Mesendoderm (in vitro differentiated cells): ENCODE data around the gene PROM1.

Experiments
- DNase-seq: peaks from one replicate; pipeline ENCODE4 v3.0.0; 2013
- H2AK5ac ChIP-seq: 2 replicates; pipeline ENCODE4 v1.6.1; 2013; ENCODE audit warnings: low read length, inconsistent platforms
- H2BK120ac ChIP-seq: 2 replicates; pipeline ENCODE4 v1.6.1; 2013; ENCODE audit warnings: low read depth, mild to moderate bottlenecking, low read length, moderate library complexity, mixed read lengths
- H2BK15ac ChIP-seq: replicated peaks from 2 replicates; pipeline ENCODE4 v1.6.1; 2013; ENCODE audit warnings: low read depth, mild to moderate bottlenecking, moderate library complexity
- H2BK5ac ChIP-seq: 2 replicates; pipeline ENCODE4 v1.6.1; 2013; ENCODE audit warnings: low read length, inconsistent platforms
- H3K18ac ChIP-seq: 2 replicates; pipeline ENCODE4 v1.6.1; 2013; ENCODE audit warnings: mild to moderate bottlenecking, low read length, mixed read lengths
- H3K23ac ChIP-seq: one replicate; pipeline ENCODE4 v1.6.1; 2013; ENCODE audit warnings: low read length
- H3K27ac ChIP-seq: 2 replicates; pipeline ENCODE4 v1.5.1; 2013; ENCODE audit warnings: low read depth, mild to moderate bottlenecking, inconsistent platforms, low read length, moderate library complexity
- H3K27me3 ChIP-seq: 2 replicates; pipeline ENCODE4 v1.6.1; 2013; ENCODE audit warnings: low read length, control low read depth, mild to moderate bottlenecking, inconsistent platforms; ENCODE audit not compliant: insufficient read depth, poor library complexity
- H3K36me3 ChIP-seq: 2 replicates; pipeline ENCODE4 v1.6.1; 2013; ENCODE audit warnings: low read length, inconsistent platforms; ENCODE audit not compliant: control insufficient read depth, insufficient read depth
- H3K4ac ChIP-seq: one replicate; pipeline ENCODE4 v1.6.1; 2013; ENCODE audit warnings: low read depth, mild to moderate bottlenecking, low read length, moderate library complexity
- H3K4me1 ChIP-seq: 2 replicates; pipeline ENCODE4 v1.6.1; 2013; ENCODE audit warnings: low read depth, low read length, inconsistent platforms; ENCODE audit not compliant: control insufficient read depth
- H3K4me2 ChIP-seq: 2 replicates; pipeline ENCODE4 v1.6.1; 2013; ENCODE audit warnings: low read length
- H3K4me3 ChIP-seq: 2 replicates; pipeline ENCODE4 v1.5.1; 2013; ENCODE audit warnings: mild to moderate bottlenecking, low read length
- H3K56ac ChIP-seq: one replicate; pipeline ENCODE4 v1.6.1; 2013; ENCODE audit warnings: low read length
- H3K79me1 ChIP-seq: 2 replicates; pipeline ENCODE4 v1.6.1; 2013; ENCODE audit warnings: low read length, inconsistent platforms
- H3K79me2 ChIP-seq: 2 replicates; pipeline ENCODE4 v1.6.1; 2013; ENCODE audit warnings: mild to moderate bottlenecking, low read length; ENCODE audit not compliant: control insufficient read depth, insufficient read depth
- H3K9ac ChIP-seq: 2 replicates; pipeline ENCODE4 v1.6.1; 2013; ENCODE audit warnings: low read length, inconsistent platforms
- H4K5ac ChIP-seq: one replicate; pipeline ENCODE4 v1.6.1; 2013; ENCODE audit warnings: low read length
- H4K8ac ChIP-seq: one replicate; pipeline ENCODE4 v1.6.1; 2013; ENCODE audit warnings: low read depth, mild to moderate bottlenecking, control low read depth, low read length, moderate library complexity
- WGBS: extraction: QIAGEN DNeasy Blood & Tissue Kit; methylation state at CpG from one replicate; pipeline ENCODE4 v1.1.7; 2013; ENCODE audit warnings: low lambda C conversion rate, missing lambda C conversion rate; ENCODE audit not compliant: insufficient coverage; ENCODE audit errors: extremely low coverage; 5-methylcytosine and 5-hydroxymethylcytosine counted together

Gene PROM1

DNA sequence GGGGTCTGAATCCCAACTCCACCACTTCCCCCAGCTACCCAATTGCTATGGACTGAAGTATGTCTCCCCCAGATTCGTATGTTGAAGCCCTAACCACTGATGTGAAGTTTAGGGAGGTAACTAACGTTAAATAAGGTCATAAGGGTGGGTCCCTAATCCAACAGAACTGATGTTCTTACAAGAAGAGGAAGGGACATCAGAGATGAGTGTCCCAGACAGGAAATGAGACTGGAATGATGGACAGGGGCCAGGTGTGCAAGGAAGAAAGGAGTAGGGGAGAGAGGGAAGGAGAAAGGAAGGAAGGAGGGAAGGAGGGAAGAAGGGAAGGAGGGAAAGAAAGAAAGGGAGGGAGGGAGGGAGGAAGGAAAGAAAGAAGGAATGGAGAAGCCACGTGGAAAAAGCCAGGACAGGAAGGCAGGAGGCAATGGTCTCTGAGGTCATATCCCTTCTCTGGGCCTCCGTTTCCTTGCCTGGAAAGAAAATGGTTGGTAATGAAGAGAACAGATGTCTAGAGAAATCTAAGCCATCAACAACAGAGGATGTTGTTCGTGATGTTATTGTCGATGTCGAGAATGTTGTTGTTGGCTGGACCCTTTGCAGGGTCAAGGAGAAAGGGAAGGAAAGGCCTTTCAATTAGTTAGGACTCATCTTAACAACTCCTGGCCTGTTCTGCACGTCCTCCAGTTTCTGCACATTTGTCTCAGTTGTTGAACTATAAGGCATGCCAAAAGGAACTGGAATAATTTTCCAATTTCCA is 61.8 kb downstream of the PROM1 start:
- Histone ChIP-seq H3K23ac (no peak overlapping the region), H3K9ac (no peak overlapping the region), H2BK5ac (no peak overlapping the region)

GRCh38 chr4:16019649-16020048 is 64.2 kb downstream of the PROM1 start:
- Histone ChIP-seq H3K36me3 (peaks cover 12% of the 10 kb centered on the region), H3K4me2 (no peak overlapping the region), H2BK15ac (no peak overlapping the region), H3K23ac (no peak overlapping the region), H3K56ac (no peak overlapping the region), H4K8ac (no peak overlapping the region), H3K4me3 (no peak overlapping the region), H3K9ac (no peak overlapping the region), H3K27me3 (no peaks in the 10 kb centered on the region), H3K4ac (no peak overlapping the region), H3K79me2 (no peaks in the 10 kb centered on the region), H3K4me1 (no peaks in the 10 kb centered on the region), H3K79me1 (no peaks in the 10 kb centered on the region), H2BK5ac (no peak overlapping the region), H3K27ac (no peak overlapping the region), H2BK120ac (no peak overlapping the region), H3K18ac (no peak overlapping the region), H2AK5ac (no peak overlapping the region), H4K5ac (no peak overlapping the region)
- no peak for DNase-seq
- WGBS = no CpG with 5 or more reads among the region's 3 CpGs

More for the DNA sequence above, 61.8 kb downstream of the PROM1 start:
- Histone ChIP-seq H3K27me3 (no peaks in the 10 kb centered on the region), H3K4ac (no peak overlapping the region), H3K27ac (no peak overlapping the region), H4K5ac (no peak overlapping the region), H3K4me2 (no peak overlapping the region), H3K36me3 (peaks cover 11% of the 10 kb centered on the region), H4K8ac (no peak overlapping the region), H3K4me1 (no peaks in the 10 kb centered on the region), H2BK120ac (no peak overlapping the region), H3K79me1 (peaks cover 1% of the 10 kb centered on the region), H3K4me3 (no peak overlapping the region), H2BK15ac (no peak overlapping the region), H3K56ac (no peak overlapping the region), H2AK5ac (no peak overlapping the region), H3K79me2 (no peaks in the 10 kb centered on the region), H3K18ac (no peak overlapping the region)
- no peak for DNase-seq
- no CpG with 5 or more reads among the region's 8 CpGs for WGBS

- H3K79me1 ChIP-seq = no peaks in the 10 kb centered on the region
- no peaks in the 10 kb centered on the region for H3K27me3 ChIP-seq
- H3K4me2 ChIP-seq = no peak overlapping the region
- no peak overlapping the region for H2AK5ac ChIP-seq
- H3K27ac ChIP-seq = no peak overlapping the region
- peaks cover 13% of the 10 kb centered on the region for H3K36me3 ChIP-seq
- H3K79me2 ChIP-seq = no peaks in the 10 kb centered on the region
- H4K5ac ChIP-seq = no peak overlapping the region
- H3K4me1 ChIP-seq = no peaks in the 10 kb centered on the region
- no CpG with 5 or more reads among the region's 4 CpGs for WGBS
- no peak for DNase-seq
- no peak overlapping the region for H3K9ac ChIP-seq
- H3K4ac ChIP-seq = no peak overlapping the region
- H3K4me3 ChIP-seq = no peak overlapping the region
- H2BK5ac ChIP-seq = no peak overlapping the region
- no peak overlapping the region for H2BK15ac ChIP-seq
- no peak overlapping the region for H4K8ac ChIP-seq
- no peak overlapping the region for H3K18ac ChIP-seq
- H3K56ac ChIP-seq = no peak overlapping the region
- H3K23ac ChIP-seq = no peak overlapping the region
- H2BK120ac ChIP-seq = no peak overlapping the region
These were observed 65.0 kb downstream of the PROM1 start for GRCh38 chr4:16018841-16019240.

- Histone ChIP-seq H3K9ac (no peak overlapping the region), H4K5ac (no peak overlapping the region), H3K56ac (no peak overlapping the region), H3K79me1 (no peaks in the 10 kb centered on the region), H3K4ac (no peak overlapping the region), H3K4me3 (no peak overlapping the region), H3K23ac (no peak overlapping the region), H4K8ac (no peak overlapping the region), H3K27me3 (no peaks in the 10 kb centered on the region), H2BK5ac (no peak overlapping the region), H3K4me2 (no peak overlapping the region), H3K27ac (no peak overlapping the region), H3K36me3 (peaks cover 10% of the 10 kb centered on the region), H2BK15ac (no peak overlapping the region), H3K18ac (no peak overlapping the region), H3K79me2 (no peaks in the 10 kb centered on the region), H2AK5ac (no peak overlapping the region), H2BK120ac (no peak overlapping the region), H3K4me1 (no peaks in the 10 kb centered on the region)
- no CpG with 5 or more reads among the region's 8 CpGs for WGBS
- DNase-seq = no peak
These were observed 65.7 kb downstream of the PROM1 start for GRCh38 chr4:16018061-16018676.

GRCh38 chr4:16016536-16016935 is 67.3 kb downstream of the PROM1 start:
- no peak overlapping the region for H2BK15ac ChIP-seq
- H3K27ac ChIP-seq = no peak overlapping the region
- H2BK120ac ChIP-seq = no peak overlapping the region
- no peaks in the 10 kb centered on the region for H3K79me2 ChIP-seq
- no peak overlapping the region for H2BK5ac ChIP-seq
- no peak overlapping the region for H3K18ac ChIP-seq
- H3K27me3 ChIP-seq = no peaks in the 10 kb centered on the region
- H3K23ac ChIP-seq = no peak overlapping the region
- peaks cover 8% of the 10 kb centered on the region for H3K36me3 ChIP-seq
- H2AK5ac ChIP-seq = no peak overlapping the region
- H3K4ac ChIP-seq = no peak overlapping the region
- H3K9ac ChIP-seq = no peak overlapping the region
- H3K4me2 ChIP-seq = no peak overlapping the region
- no peak overlapping the region for H4K8ac ChIP-seq
- H4K5ac ChIP-seq = no peak overlapping the region
- H3K56ac ChIP-seq = no peak overlapping the region
- H3K4me3 ChIP-seq = no peak overlapping the region
- WGBS = no CpG with 5 or more reads among the region's 2 CpGs
- no peaks in the 10 kb centered on the region for H3K79me1 ChIP-seq
- H3K4me1 ChIP-seq = no peaks in the 10 kb centered on the region
- DNase-seq = no peak
